GM18505 (cell line): ENCODE measurements around the gene DCC.
"Not testable (repeated sequence)": the region's sequence is repeated elsewhere in the genome, so short reads cannot be mapped to it uniquely, and the experiment has no call there.

Source experiments
- ATAC-seq: cut with Tn5 transposase; IDR thresholded peaks from one replicate; pipeline ENCODE4 v1.9.1; 2021; ENCODE audit not compliant: unreplicated experiment
- POLR2A ChIP-seq: IDR thresholded peaks from 4 replicates; pipeline ENCODE4 v1.6.1; 2011; ENCODE audit warnings: borderline replicate concordance; ENCODE audit not compliant: insufficient read depth, insufficient read length; ENCODE audit errors: extremely low read depth

DCC gene

DNA sequence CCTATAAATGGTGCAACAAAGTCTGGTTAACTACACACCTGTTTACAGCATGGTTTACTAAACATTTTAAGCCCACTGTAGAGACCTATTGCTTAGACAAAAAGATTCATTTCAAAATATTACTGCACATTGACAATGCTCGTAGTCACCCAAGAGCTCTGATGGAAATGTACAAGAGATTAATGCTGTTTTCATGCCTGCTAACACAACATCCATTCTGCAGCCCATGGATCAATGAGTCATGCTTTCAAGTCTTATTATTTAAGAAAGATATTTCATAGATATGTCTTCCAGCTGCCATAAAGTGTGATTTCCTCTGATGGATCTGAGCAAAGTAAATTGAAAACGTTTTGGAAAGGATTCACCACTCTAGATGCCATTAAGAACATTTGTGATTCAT is 1103.3 kb downstream of the DCC start:
- no peak for TF ChIP-seq POLR2A
- no peak for ATAC-seq

DNA sequence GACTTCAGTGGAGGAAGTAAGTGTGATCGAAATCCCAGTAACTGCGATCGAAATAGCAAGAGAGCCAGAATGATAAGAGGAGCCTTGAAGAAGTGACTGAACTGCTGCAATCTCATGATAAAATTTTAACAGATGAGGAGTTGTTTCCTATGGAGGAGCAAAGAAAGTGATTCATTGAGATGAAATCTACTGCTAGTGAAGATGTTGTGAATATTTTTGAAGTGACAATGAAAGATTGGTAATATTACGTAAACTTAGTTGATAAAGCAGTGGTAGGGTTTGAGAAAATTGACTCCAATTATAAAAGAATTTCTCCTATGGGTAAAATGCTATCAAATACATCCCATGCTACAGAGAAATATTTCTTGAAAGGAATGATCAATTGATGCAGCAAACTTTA is 1103.8 kb downstream of the DCC start:
- no peak for TF ChIP-seq POLR2A
- no peak for ATAC-seq

DNA sequence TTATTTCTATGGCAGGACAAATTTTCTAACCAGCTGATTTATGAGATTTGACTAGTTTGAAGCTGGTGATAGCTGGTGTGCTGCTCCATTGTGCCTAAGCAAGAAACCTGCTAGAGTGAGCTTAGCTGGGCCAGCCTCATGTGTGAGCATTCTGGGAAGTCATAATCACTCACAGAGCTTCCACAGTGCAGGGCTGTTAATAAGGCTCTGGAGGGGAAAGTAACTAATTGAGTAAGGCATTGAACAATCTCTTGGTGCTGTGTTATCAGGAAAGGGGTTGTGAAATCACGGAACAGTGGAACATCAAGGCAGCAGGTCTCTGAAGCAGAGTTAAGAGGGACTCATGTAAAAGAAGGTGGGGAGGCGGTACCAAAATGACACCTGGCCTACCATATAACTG is 1111.9 kb downstream of the DCC start:
- no peak for TF ChIP-seq POLR2A

DNA sequence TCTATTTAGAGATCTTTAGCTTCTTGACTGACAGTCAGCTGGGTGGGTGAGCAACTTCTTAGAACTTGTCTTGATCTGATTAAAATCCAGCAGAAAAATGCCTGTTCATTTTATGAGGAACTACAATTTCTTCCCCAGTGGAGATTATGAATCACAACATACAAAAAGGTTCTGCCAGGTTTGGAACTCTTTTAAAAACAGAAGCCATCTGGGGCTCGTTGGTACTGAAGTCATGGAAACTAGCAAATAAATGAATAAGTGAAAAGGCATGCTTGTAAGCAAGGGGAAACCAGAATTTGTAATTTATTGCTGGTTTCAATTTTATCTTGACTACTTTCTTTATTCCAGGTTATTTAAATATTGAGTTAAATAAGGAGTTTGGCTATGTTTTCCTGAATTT is 1117.1 kb downstream of the DCC start:
- no peak for TF ChIP-seq POLR2A
- no peak for ATAC-seq

More for the DNA sequence above, 1111.9 kb downstream of the DCC start:
- ATAC-seq: no peak

DNA sequence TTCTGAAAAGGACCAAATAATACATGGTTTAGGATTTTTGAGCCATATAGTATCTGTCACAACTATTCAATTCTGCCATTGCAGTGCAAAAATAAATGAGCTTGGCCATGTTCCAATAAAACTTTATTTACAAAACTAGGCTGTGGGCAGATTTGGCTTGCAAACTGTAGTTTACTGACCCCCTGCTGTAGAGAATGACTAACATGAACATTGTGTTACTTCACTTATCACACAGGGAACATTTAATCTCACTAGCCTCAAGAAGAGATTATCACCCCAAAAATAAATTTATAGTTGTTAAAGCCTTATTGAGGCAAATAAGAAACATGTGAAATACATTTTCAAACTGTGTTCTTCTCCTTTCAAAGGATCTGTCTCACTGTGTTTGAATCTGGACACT is 1118.3 kb downstream of the DCC start:
- ATAC-seq: no peak
- no peak for TF ChIP-seq POLR2A

DNA sequence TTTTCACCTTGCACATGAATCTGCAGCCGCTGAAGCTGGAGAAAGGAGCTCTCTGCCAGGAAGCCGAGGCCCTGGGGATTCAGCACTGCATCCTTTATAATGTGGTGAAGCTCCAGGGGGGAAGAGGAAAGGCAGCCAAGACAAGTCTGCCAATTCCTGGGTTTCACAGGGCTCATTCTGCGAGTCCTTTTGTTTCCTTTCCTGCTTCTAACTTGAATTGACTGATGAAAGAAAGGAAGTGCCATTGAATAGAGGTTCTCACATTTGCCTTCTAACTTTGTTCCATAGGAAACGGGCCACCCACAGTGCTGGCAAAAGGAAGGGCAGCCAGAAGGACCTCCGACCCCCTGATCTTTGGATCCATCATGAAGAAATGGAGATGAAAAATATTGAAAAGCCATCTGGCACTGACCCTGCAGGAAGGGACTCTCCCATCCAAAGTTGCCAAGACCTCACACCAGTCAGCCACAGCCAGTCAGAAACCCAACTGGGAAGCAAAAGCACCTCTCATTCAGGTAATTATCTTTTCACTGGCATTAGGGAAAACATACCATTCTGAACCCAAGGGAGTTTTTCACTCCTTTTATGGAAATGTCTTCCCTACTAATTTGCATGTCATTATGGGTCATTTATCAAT is 1119.1 kb downstream of the DCC start:
- TF ChIP-seq POLR2A: no peak
- ATAC-seq: no peak

DNA sequence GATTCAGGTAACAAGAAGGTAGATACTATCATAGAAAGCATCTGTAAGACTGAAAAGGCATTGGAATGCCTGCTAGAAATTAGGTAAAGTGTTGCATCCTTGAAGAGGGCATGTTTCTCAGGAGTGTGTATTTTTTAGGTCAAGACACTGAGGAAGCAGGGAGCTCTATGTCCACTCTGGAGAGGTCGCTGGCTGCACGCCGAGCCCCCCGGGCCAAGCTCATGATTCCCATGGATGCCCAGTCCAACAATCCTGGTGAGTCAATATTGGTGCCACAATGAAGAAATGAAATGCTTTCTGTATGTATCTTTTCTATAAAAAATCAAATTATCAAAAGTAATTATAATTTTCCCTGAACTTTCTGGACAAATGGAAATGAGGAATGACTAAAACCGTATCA is 1127.8 kb downstream of the DCC start:
- no peak for ATAC-seq
- no peak for TF ChIP-seq POLR2A

DNA sequence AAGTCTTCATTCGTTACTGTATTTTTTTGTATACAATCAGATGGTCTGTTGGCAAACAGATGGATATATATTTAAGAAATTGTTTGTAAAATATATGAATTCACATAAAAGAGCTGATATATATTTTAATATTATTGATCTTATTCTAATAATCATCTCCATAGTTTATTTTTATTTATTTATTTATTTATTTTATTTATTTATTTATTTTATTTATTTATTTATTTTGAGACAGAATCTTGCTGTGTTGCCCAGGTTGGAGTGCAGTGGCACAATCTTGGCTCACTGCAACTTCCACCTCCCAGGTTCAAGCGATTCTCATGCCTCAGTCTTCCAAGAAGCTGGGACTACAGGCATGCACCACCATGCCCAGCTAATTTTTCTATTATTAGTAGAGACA is 1128.2 kb downstream of the DCC start:
- not testable (repeated sequence) for ATAC-seq

DNA sequence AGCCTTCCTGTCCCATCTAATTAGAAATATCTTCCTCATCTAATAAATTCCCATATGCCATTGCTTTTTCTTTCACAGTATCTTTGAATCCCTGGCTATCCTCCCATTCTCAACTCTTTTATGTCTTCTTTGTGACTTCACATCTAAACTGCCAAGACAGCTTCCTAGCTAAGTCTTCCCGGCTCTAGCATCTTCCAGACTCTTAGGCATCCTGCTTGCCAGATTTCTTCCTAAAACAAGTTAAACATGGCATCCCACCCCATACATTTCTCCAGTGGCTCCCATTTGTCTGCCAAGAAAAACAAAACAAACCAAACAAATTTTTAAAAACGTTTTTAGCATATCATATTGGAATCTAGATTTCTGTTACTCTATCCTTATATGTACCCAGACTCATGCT is 1132.5 kb downstream of the DCC start:
- ATAC-seq: no peak
- no peak for TF ChIP-seq POLR2A

DNA sequence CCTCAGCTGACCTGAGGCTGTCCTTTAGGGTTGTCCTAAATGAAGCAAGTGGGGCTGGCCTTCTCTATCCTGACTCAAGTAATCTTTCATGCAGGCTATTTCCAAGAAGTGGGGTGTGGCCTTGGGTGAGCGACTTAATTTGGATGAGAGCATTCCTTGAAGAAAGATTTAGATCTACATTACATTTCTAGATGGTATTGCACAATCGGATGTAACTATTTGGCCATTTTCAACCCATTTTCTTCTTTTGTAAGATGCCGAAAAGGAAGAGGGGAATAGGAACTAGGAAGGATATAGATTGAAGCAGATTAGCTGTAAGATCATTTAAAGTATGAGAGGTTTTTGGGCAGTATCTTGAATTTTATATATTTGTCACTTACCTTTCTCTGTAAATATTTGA is 1138.2 kb downstream of the DCC start:
- ATAC-seq: no peak
- no peak for TF ChIP-seq POLR2A

DNA sequence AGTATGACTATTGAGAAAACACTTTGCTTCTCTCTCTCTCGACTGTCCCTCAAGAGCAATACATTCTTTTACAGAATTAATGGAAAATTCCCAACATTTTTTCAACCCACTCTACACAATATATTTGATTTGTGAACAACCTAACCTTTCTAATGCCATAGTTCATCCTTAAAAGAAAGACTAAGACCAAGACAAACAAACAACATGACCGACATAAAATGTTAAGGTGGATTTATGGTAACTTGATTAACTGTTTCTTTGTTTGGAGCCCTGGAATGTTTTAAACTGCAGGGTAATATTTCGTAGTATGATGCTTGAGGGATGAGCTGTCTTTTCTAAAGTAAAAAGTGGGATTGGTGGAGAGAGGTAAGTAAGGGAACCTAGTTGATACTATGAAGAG is 1146.3 kb downstream of the DCC start:
- ATAC-seq: no peak
- TF ChIP-seq POLR2A: no peak

DNA sequence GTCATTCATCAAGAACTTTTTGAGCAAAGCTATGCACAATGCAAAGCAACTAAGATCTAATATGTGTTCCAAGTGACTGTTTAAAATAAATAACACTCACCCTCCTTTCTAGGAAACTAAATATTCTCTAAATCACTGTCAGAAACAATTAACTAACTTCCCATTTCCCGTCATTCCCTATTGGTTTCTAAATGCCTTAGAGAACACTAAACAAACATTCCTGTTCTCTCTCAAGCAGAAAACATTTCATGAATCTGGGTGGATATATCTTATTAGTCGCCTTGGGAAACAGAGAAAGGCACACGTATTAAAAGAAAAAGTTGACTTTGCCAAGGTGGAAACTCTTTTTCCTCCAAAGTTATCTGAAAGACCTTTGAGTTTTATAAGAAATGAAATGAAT is 1149.3 kb downstream of the DCC start:
- no peak for ATAC-seq
- TF ChIP-seq POLR2A: no peak

DNA sequence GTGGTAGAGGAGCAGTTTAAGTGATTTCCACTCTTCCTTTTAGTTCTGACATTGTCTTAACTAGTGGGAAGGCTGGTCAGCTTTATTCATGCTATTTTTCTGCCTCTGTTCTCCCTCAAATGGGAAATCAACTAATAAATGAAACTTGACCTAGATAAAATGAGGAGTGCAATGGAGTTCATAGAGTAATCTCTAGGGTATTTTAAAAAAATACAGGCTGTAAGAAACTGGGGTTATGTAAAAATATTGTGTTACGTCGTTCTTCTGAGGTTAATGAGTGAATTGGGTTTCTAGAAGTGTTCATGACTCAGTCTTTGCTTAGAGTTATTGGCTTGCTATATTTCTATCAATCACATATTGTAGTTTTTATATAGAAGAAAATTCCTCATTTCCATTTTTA is 1150.0 kb downstream of the DCC start:
- no peak for ATAC-seq
- TF ChIP-seq POLR2A: no peak

DNA sequence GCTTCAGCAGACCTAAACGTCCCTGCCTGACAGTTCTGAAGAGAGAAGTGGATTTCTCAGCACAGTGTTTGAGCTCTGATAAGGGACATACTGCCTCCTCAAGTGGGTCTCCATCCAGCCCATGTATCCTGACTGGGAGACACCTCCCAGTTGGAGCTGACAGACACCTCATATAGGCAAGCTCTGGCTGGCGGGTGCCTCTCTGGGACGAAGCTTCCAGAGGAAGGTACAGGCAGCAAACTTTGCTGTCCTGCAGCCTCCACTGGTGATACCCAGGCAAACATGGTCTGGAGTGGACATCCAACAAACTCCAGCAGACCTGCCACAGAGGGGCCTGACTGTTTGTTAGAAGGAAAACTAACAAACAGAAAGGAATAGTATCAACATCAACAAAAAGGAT is 1156.0 kb downstream of the DCC start:
- no peak for TF ChIP-seq POLR2A
- ATAC-seq: no peak

DNA sequence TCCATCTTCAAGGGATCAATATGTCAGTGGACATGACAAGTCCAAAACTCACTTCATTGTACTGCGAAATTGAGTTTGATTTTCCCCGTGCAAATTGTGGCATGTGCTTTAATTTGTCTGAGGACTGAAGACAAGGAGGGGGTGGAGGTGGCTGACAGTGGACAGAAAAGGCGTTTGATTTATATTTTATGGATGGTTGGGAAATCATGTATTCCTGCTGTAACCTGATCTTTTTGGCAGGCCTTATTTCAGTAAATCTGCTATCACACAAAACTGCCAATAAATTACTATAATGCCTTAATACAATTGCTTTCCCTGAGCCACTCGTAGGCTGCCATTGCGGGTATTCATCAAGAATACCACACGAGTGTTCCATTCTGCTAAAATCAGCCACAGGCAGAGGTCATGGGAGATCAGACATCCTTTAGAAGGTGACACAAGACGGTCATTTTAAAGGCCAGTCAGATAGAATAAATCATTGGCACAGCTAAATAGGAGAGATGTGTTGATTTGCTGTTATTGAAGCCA is 1164.0 kb downstream of the DCC start:
- ATAC-seq: no peak
- TF ChIP-seq POLR2A: no peak
